HG03280 (cell line): ENCODE results near the gene LIN28A.
A peak's percentile ranks its signal among the peaks of the same experiment; 100 is the strongest.
"Not testable (repeated sequence)": the region's sequence is repeated elsewhere in the genome, so short reads cannot be mapped to it uniquely, and the experiment has no call there.

Source experiments
- ATAC-seq: cut with Tn5 transposase; IDR thresholded peaks from one replicate; pipeline ENCODE4 v1.9.1; 2021; ENCODE audit warnings: mild to moderate bottlenecking, moderate library complexity; ENCODE audit not compliant: unreplicated experiment

Gene LIN28A

GRCh38 chr1:26410706-26411623 is at the start of gene LIN28A:
TSS of gene LIN28A (plus strand) at chr1:26410817. CDS start at chr1:26410892, 75 bp downstream.
- ATAC-seq, result no peak

GRCh38 chr1:26361605-26362122 is 49.0 kb upstream of the LIN28A start:
- no peak for ATAC-seq

- no peak for ATAC-seq
Measured at GRCh38 chr1:26362331-26362730, 48.3 kb upstream of the LIN28A start.

GRCh38 chr1:26363549-26364448 is 46.8 kb upstream of the LIN28A start:
- peak; percentile 66 for ATAC-seq

- ATAC-seq, result no peak
Measured at GRCh38 chr1:26364956-26365355, 45.7 kb upstream of the LIN28A start.

- ATAC-seq, result no peak
Measured at GRCh38 chr1:26367441-26367840, 43.2 kb upstream of the LIN28A start.

- ATAC-seq, result no peak
Measured at GRCh38 chr1:26368006-26368405, 42.6 kb upstream of the LIN28A start.

GRCh38 chr1:26368486-26368885 is 42.1 kb upstream of the LIN28A start:
- ATAC-seq, result no peak

GRCh38 chr1:26370591-26371382 is 39.8 kb upstream of the LIN28A start:
- ATAC-seq, result no peak

- ATAC-seq, result no peak
Measured at GRCh38 chr1:26372039-26372438, 38.6 kb upstream of the LIN28A start.

GRCh38 chr1:26372611-26373010 is 38.0 kb upstream of the LIN28A start, which contains the start of gene ZNF683:
TSS of gene ZNF683 (minus strand) at chr1:26372750. CDS start at chr1:26368571, 4,179 bp downstream.
- ATAC-seq, result not testable (repeated sequence)

- no peak for ATAC-seq
Measured at GRCh38 chr1:26373281-26373680, 37.3 kb upstream of the LIN28A start.

- ATAC-seq, result no peak
Measured at GRCh38 chr1:26373789-26374188, 36.8 kb upstream of the LIN28A start.

- ATAC-seq, result not testable (repeated sequence)
Measured at GRCh38 chr1:26374361-26374760, 36.3 kb upstream of the LIN28A start.

- no peak for ATAC-seq
Measured at GRCh38 chr1:26375081-26375480, 35.5 kb upstream of the LIN28A start.

GRCh38 chr1:26376050-26376449 is 34.6 kb upstream of the LIN28A start:
- no peak for ATAC-seq

- no peak for ATAC-seq
Measured at GRCh38 chr1:26378088-26378878, 32.3 kb upstream of the LIN28A start.

- no peak for ATAC-seq
Measured at GRCh38 chr1:26378879-26379251, 31.8 kb upstream of the LIN28A start.

GRCh38 chr1:26384076-26384475 is 26.5 kb upstream of the LIN28A start:
- no peak for ATAC-seq

- ATAC-seq, result not testable (repeated sequence)
Measured at GRCh38 chr1:26385063-26385462, 25.6 kb upstream of the LIN28A start.
